Colon (tissue), 2 donors: ENCODE results near the gene EEF2KMT.

Source experiments
- FAIRE-seq: peaks from 2 replicates; lab custom pipeline; 2012; peaks lifted over from hg19 to GRCh38; lab: Jason Lieb, UNC
- donor health status: control.
- donor health status: control.

The EEF2KMT gene

GRCh38 chr16:5041600-5042133 is 55.9 kb downstream of the EEF2KMT start:
- FAIRE-seq: no peak

GRCh38 chr16:5040451-5040850 is 57.1 kb downstream of the EEF2KMT start:
- FAIRE-seq: no peak

GRCh38 chr16:5036228-5037156 is 61.1 kb downstream of the EEF2KMT start:
- no peak for FAIRE-seq

- no peak for FAIRE-seq
Measured at GRCh38 chr16:5035909-5036227, 61.7 kb downstream of the EEF2KMT start.
